SH-SY5Y (cell line): Measurements from ENCODE around the gene CACNA1S.

Experiments used
- GATA2 ChIP-seq: IDR thresholded peaks from 2 replicates; pipeline ENCODE4 v1.6.1; 2011; ENCODE audit warnings: mild to moderate bottlenecking, low read depth, low read length
- GATA3 ChIP-seq: IDR thresholded peaks from 2 replicates; pipeline ENCODE4 v1.6.1; 2011; ENCODE audit warnings: low read depth, mild to moderate bottlenecking, low read length, moderate library complexity

DNA sequence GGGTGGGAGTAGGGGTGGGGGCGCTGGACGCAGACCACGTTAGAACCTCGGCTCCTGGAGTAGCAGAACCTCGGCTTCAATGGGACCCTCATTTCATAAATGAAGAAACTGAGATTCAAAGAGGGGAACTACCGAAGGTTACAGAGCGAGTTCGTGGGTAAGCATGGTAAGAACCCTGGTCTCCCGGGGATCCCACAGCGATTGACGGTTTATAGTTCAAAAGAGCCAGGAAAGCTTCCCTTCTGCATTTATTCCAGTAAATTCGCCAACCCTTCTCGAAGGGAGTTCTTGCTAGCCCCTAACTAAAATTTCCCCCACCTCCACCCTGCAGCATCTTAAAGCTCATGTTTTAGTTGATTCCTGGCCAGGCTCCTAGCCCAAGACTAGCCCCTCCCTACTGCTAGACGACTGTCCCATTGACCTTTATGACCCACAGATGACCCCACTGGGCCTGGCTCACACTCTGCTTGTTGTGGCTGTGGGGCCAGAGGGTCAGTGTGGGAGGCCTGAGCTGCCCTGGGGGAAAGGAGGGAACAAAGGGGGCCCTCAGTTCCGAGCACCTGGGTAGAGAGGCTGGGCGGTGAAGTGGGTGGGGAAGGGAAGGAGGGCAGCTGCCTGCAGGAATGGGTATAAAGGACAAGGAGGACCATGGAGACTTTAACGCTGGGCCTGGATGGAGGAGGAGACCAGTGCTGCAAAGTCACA lies 88.2 kb downstream of the CACNA1S start:
- no peak for TF ChIP-seq GATA3
- TF ChIP-seq GATA2: no peak
